HEK293 (cell line): ENCODE measurements around the gene CCNB3.

Source experiments
- FEZF1 ChIP-seq: fragments of 450-650 bp; formaldehyde crosslinking; IDR thresholded peaks from 2 replicates; pipeline ENCODE4 v1.5.1; 2016; ENCODE audit warnings: missing biosample characterization, missing genetic modification characterization
- KLF16 ChIP-seq: fragments of 450-650 bp; formaldehyde crosslinking; IDR thresholded peaks from 2 replicates; pipeline ENCODE4 v1.5.1; 2017; ENCODE audit warnings: missing biosample characterization, missing genetic modification characterization
- REST ChIP-seq: fragments of 450-650 bp; formaldehyde crosslinking; IDR thresholded peaks from 2 replicates; pipeline ENCODE4 v1.5.1; 2016; ENCODE audit warnings: missing biosample characterization, missing genetic modification characterization
- SP2 ChIP-seq: fragments of 450-650 bp; formaldehyde crosslinking; IDR thresholded peaks from 2 replicates; pipeline ENCODE4 v1.5.1; 2016; ENCODE audit warnings: missing biosample characterization, missing genetic modification characterization
- ZNF174 ChIP-seq: fragments of 450-650 bp; formaldehyde crosslinking; IDR thresholded peaks from 2 replicates; pipeline ENCODE4 v1.5.0; 2017; ENCODE audit warnings: missing biosample characterization, mild to moderate bottlenecking, missing genetic modification characterization
- ZNF626 ChIP-seq: fragments of 450-650 bp; sonication (Bioruptor Pico); formaldehyde crosslinking; IDR thresholded peaks from 2 replicates; pipeline ENCODE4 v1.5.1; 2018; ENCODE audit warnings: missing biosample characterization, missing genetic modification characterization, inconsistent platforms
- ZNF660 ChIP-seq: fragments of 450-650 bp; IDR thresholded peaks from 2 replicates; pipeline ENCODE4 v1.5.1; 2018; ENCODE audit warnings: missing biosample characterization, mild to moderate bottlenecking, missing genetic modification characterization
- ZSCAN16 ChIP-seq: fragments of 450-650 bp; formaldehyde crosslinking; IDR thresholded peaks from 2 replicates; pipeline ENCODE4 v1.5.1; 2016; ENCODE audit warnings: missing biosample characterization, missing genetic modification characterization
- TF ChIP-seq, protein P1 (sequence below): fragments of 450-650 bp; formaldehyde crosslinking; IDR thresholded peaks from 2 replicates; pipeline ENCODE4 v1.5.1; 2016; ENCODE audit warnings: missing biosample characterization, missing genetic modification characterization
- TF ChIP-seq, protein P2 (sequence below): IDR thresholded peaks from 2 replicates; pipeline ENCODE4 v1.6.1; 2011; ENCODE audit warnings: mild to moderate bottlenecking, low read depth, low read length, borderline replicate concordance

DNA sequence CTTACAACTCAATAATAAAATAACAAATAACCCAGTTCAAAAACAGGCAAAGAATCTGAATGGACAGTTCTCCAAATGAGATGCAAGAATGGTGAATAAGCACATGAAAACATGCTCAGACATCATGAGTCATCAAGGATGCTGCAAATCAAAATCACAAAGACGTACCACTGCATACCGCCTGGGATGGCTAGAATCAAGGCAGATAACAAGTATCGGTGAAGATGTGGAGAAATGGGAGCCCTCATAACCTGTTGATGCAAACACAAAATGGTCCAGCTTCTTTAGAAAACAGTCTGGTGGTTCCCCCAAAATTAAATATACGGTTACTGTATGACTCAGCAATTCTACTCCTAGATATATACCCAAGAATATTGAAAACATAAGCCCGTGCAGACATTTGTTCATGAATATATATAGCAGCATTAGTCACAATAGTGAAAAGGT is 36.3 kb upstream of the CCNB3 start:
- TF ChIP-seq, protein P1, sequence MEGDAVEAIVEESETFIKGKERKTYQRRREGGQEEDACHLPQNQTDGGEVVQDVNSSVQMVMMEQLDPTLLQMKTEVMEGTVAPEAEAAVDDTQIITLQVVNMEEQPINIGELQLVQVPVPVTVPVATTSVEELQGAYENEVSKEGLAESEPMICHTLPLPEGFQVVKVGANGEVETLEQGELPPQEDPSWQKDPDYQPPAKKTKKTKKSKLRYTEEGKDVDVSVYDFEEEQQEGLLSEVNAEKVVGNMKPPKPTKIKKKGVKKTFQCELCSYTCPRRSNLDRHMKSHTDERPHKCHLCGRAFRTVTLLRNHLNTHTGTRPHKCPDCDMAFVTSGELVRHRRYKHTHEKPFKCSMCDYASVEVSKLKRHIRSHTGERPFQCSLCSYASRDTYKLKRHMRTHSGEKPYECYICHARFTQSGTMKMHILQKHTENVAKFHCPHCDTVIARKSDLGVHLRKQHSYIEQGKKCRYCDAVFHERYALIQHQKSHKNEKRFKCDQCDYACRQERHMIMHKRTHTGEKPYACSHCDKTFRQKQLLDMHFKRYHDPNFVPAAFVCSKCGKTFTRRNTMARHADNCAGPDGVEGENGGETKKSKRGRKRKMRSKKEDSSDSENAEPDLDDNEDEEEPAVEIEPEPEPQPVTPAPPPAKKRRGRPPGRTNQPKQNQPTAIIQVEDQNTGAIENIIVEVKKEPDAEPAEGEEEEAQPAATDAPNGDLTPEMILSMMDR (tag by site-specific recombination), result no peak
- TF ChIP-seq, protein P2, sequence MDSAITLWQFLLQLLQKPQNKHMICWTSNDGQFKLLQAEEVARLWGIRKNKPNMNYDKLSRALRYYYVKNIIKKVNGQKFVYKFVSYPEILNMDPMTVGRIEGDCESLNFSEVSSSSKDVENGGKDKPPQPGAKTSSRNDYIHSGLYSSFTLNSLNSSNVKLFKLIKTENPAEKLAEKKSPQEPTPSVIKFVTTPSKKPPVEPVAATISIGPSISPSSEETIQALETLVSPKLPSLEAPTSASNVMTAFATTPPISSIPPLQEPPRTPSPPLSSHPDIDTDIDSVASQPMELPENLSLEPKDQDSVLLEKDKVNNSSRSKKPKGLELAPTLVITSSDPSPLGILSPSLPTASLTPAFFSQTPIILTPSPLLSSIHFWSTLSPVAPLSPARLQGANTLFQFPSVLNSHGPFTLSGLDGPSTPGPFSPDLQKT, result no peak
- TF ChIP-seq REST (tag by site-specific recombination) (no peak), KLF16 (tag by site-specific recombination) (no peak), FEZF1 (tag by site-specific recombination) (no peak), ZNF660 (tag by site-specific recombination) (no peak), SP2 (tag by site-specific recombination) (no peak), ZNF626 (tag by site-specific recombination) (no peak), ZSCAN16 (tag by site-specific recombination) (no peak), ZNF174 (tag by site-specific recombination) (no peak)
